Spleen (tissue), 11 donors: ENCODE data around the gene FOXO6. TPM values are rescaled to one million over a fixed set of nuclear protein-coding genes. Genes with fewer than 3 reads are reported as not detected.

Experiments used
- DNase-seq: peaks from one replicate; pipeline ENCODE4 v3.0.0-alpha.2; 2020
- H3K27ac ChIP-seq, 8 donors: fragments of 200-600 bp; sonication (generic) in 7 of 8; 1 replicate in 4 of 8; 2 replicates in 4 of 8; pipeline versions ENCODE4 v1.5.0 to v1.8.0; 2016 to 2021; ENCODE audit warnings: inconsistent platforms in 4 of 8, mild to moderate bottlenecking in 4 of 8, moderate library complexity in 1 of 8
- H3K27me3 ChIP-seq, 7 donors: fragments of 200-600 bp; sonication (generic) in 6 of 7; replicated peaks in 1 of 7; 1 replicate in 4 of 7; 2 replicates in 3 of 7; pipeline versions ENCODE4 v1.5.0 to v1.8.0; 2016 to 2021; ENCODE audit warnings: inconsistent platforms in 3 of 7, mild to moderate bottlenecking in 1 of 7
- H3K36me3 ChIP-seq, 6 donors: fragments of 200-600 bp; sonication (generic) in 5 of 6; 1 replicate in 4 of 6; 2 replicates in 2 of 6; pipeline versions ENCODE4 v1.5.0 to v1.8.0; 2016 to 2021; ENCODE audit warnings: inconsistent platforms in 2 of 6
- H3K4me1 ChIP-seq, 6 donors: fragments of 200-600 bp; sonication (generic) in 5 of 6; 1 replicate in 3 of 6; 2 replicates in 3 of 6; pipeline versions ENCODE4 v1.5.0 to v1.8.0; 2016 to 2021; ENCODE audit warnings: inconsistent platforms in 3 of 6
- H3K4me3 ChIP-seq, 8 donors: fragments of 200-600 bp; sonication (generic) in 7 of 8; 1 replicate in 4 of 8; 2 replicates in 4 of 8; pipeline versions ENCODE4 v1.5.0 to v1.8.0; 2016 to 2021; ENCODE audit warnings: inconsistent platforms in 4 of 8, mild to moderate bottlenecking in 4 of 8, moderate library complexity in 2 of 8
- H3K9me3 ChIP-seq, 8 donors: fragments of 200-600 bp; sonication (generic) in 7 of 8; 1 replicate in 4 of 8; 2 replicates in 4 of 8; pipeline versions ENCODE4 v1.5.0 to v1.8.0; 2016 to 2021; ENCODE audit warnings: inconsistent platforms in 4 of 8
- POLR2A ChIP-seq, 3 donors: fragments of 450-650 bp; IDR thresholded peaks; one replicate each; pipeline ENCODE4 v1.5.1; 2017; ENCODE audit warnings: antibody characterized with exemption in 3 of 3, mild to moderate bottlenecking in 1 of 3
- POLR2AphosphoS5 ChIP-seq, 3 donors: sonication (generic); formaldehyde crosslinking; IDR thresholded peaks; one replicate each; pipeline ENCODE4 v1.5.1; 2017; ENCODE audit warnings: antibody characterized with exemption in 3 of 3
- WGBS, 5 donors: extraction: QIAGEN DNeasy Blood & Tissue Kit in 3 of 5; methylation state at CpG; one replicate each; pipeline versions ENCODE4 v1.1.5 to v1.1.7; 2013 to 2018; 5-methylcytosine and 5-hydroxymethylcytosine counted together
- intact Hi-C: fragments of 100-400 bp; cut with DNase I; formaldehyde crosslinking; loops from one replicate; pipeline ENCODE4 v1.15.0; 2023; ENCODE audit warnings: low total_unique reads
- polyA plus RNA-seq, 3 donors: library from polyadenylated mRNA; stranded (reverse); fragments of 200-250 nt; gene quantifications; one replicate each; pipeline ENCODE4 v1.2.1, GENCODE V29; 2013
- total RNA-seq, 7 donors: library from RNA; depleted of rRNA in 3 of 7; stranded (reverse); fragments of >200 nt in 3 of 7; fragmentation: NEBNext Ultra II Directional in 4 of 7; extraction: Animal tissue kit (Norgen Biotek cat#: 25700) in 4 of 7; gene quantifications; one replicate each; pipeline versions ENCODE4 v1.1.0 to v1.2.1, GENCODE V29; 2016 to 2021
- TF ChIP-seq, protein P1 (sequence below), 11 experiments: fragments of 200-600 bp in 7 of 11; fragments of 450-650 bp in 4 of 11; sonication (generic) in 4 of 11; IDR thresholded peaks in 8 of 11; conservative IDR thresholded peaks in 3 of 11; 1 replicate in 7 of 11; 2 replicates in 4 of 11; pipeline versions ENCODE4 v1.4.0 to v1.8.0; 2016 to 2021; ENCODE audit warnings: antibody characterized with exemption in 11 of 11, inconsistent platforms in 4 of 11, mild to moderate bottlenecking in 1 of 11
- donor health status: healthy with polysubstance abuse.
- donor health status: DM: no; HTN: no; CAD: no; lungs with moderate emphysema.
- donor health status: DM: no; HTN: no; CAD: no.
- donor health status: Bipolar disorder and iron deficiency.
- donor health status: healthy.
- donor health status: DM: no; HTN: no; CAD: no.
- donor health status: DM: yes; HTN: yes; CAD: no.

FOXO6 gene
- total and polyA plus RNA-seq, 10 donors = 0.14 to 1.6 (median 0.32) TPM; not detected in 1

DNA sequence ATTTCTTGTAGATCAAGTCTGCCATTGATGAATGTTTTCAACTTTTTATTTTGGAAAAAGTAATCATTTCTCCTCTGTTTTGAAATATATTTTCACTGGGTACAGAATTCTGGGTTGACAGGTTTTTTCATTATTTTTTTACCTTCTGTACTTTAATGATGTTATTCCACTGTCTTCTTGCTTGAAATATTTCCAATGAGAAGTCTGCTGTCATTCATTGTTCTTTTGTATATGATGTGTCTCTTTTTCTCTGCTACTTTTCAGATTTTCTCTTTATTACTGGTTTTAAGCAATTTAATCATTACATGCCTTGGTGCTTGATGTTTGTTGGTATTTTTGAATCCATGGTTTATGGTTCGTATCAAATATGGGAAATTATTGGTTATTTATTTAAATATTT, 22.4 kb upstream of the FOXO6 start:
- Histone ChIP-seq H3K9me3 (peaks cover 0 to 31% (median 20%) of the 10 kb centered on the region in 8 donors), H3K27ac (no peak overlapping the region), H3K4me3 (no peak overlapping the region), H3K36me3 (no peaks in the 10 kb centered on the region), H3K27me3 (peaks cover 0 to 12% (median 0%) of the 10 kb centered on the region in 7 donors), H3K4me1 (no peaks in the 10 kb centered on the region)
- TF ChIP-seq, protein P1, sequence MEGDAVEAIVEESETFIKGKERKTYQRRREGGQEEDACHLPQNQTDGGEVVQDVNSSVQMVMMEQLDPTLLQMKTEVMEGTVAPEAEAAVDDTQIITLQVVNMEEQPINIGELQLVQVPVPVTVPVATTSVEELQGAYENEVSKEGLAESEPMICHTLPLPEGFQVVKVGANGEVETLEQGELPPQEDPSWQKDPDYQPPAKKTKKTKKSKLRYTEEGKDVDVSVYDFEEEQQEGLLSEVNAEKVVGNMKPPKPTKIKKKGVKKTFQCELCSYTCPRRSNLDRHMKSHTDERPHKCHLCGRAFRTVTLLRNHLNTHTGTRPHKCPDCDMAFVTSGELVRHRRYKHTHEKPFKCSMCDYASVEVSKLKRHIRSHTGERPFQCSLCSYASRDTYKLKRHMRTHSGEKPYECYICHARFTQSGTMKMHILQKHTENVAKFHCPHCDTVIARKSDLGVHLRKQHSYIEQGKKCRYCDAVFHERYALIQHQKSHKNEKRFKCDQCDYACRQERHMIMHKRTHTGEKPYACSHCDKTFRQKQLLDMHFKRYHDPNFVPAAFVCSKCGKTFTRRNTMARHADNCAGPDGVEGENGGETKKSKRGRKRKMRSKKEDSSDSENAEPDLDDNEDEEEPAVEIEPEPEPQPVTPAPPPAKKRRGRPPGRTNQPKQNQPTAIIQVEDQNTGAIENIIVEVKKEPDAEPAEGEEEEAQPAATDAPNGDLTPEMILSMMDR (IDR thresholded peaks at IDR 0.05 in 8 of 11, conservative IDR thresholded peaks at IDR 0.05 in 3 of 11) = no peak
- TF ChIP-seq POLR2A (IDR thresholded peaks at IDR 0.05) = no peak
- TF ChIP-seq POLR2AphosphoS5 (IDR thresholded peaks at IDR 0.05) = no peak
- WGBS, 5 donors = 92 to 98% (median 95%) methylated on average over 1 of the region's 1 CpG
- DNase-seq = no peak
- intact Hi-C loops = no loop called here

DNA sequence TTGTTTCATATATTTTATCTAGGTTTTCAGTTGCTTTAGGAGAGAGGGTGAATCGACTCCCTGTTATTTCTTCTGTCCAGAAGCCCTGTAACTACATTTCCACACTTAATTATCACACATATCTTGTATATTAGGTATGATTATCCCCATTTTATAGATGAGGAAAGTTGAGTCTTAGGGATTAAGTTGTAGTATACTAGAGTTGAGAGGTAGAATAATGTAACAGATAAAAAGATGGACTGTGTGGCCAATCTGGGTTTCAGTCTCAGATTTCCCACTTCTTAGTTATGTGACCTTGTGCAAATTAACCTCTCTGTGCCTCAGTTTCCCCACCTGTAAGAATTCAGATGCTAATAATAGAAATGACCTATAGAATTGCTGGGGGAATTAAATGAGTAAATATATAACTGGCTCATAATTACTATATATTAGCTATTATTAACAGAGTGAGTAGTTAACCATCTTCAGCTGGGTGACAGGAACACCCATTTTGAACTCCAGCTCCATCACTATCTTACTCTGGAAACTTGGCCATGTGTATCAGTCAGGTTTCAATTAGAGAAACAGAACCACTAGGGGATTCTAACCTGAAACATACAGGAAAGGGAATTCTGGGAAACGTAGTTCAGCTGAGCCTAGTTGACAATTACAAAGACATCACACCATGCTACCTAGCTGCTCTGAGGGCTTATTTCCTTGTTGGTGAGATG, 20.4 kb upstream of the FOXO6 start:
- TF ChIP-seq POLR2A (IDR thresholded peaks at IDR 0.05) (no peak), POLR2AphosphoS5 (IDR thresholded peaks at IDR 0.05) (no peak)
- TF ChIP-seq, protein P1 (IDR thresholded peaks at IDR 0.05 in 8 of 11, conservative IDR thresholded peaks at IDR 0.05 in 3 of 11) = no peak
- 62 to 85% (median 77%) methylated on average over 2 of the region's 2 CpGs for WGBS, 5 donors

DNA sequence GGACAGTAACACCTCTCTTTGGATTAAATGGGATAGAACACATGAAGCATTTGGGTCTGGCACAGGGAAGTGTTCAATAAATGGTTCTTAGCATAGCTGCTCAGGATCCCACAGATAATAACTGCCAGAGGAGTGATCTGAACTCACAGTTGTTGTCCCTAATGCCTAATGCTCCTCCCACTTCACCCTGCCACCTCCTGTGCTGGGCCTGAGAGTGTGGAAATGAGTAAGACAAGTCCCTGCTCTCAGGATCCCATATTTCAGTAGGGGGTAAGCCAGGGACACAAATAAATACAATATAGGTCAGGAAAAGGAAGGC, 19.9 kb upstream of the FOXO6 start:
- intact Hi-C loops = no loop called here

More for the DNA sequence above, 20.4 kb upstream of the FOXO6 start:
- no peaks in the 10 kb centered on the region for H3K36me3 ChIP-seq
- H3K4me3 ChIP-seq = no peak overlapping the region
- intact Hi-C loops = no loop called here
- H3K27ac ChIP-seq = no peak overlapping the region
- no peak for DNase-seq
- H3K27me3 ChIP-seq = peaks cover 0 to 12% (median 0%) of the 10 kb centered on the region in 7 donors
- H3K9me3 ChIP-seq = peaks cover 0 to 24% (median 19%) of the 10 kb centered on the region in 8 donors
- no peaks in the 10 kb centered on the region for H3K4me1 ChIP-seq

More for the DNA sequence above, 19.9 kb upstream of the FOXO6 start:
- no peak overlapping the region for H3K27ac ChIP-seq
- no peak for DNase-seq
- no peak overlapping the region for H3K4me3 ChIP-seq
- H3K4me1 ChIP-seq = no peaks in the 10 kb centered on the region
- H3K36me3 ChIP-seq = no peaks in the 10 kb centered on the region
- peaks cover 0 to 12% (median 0%) of the 10 kb centered on the region in 7 donors for H3K27me3 ChIP-seq
- peaks cover 0 to 24% (median 19%) of the 10 kb centered on the region in 8 donors for H3K9me3 ChIP-seq
- TF ChIP-seq POLR2A (IDR thresholded peaks at IDR 0.05) (no peak), POLR2AphosphoS5 (IDR thresholded peaks at IDR 0.05) (no peak)
- TF ChIP-seq, protein P1 (IDR thresholded peaks at IDR 0.05 in 8 of 11, conservative IDR thresholded peaks at IDR 0.05 in 3 of 11) = no peak
